Colonic mucosa (tissue), 4 donors: Measurements from ENCODE around the gene FAM209B. TPM values are rescaled to one million over a fixed set of nuclear protein-coding genes. Genes with fewer than 3 reads are reported as not detected.
"Not testable (repeated sequence)": the region's sequence is repeated elsewhere in the genome, so short reads cannot be mapped to it uniquely, and the experiment has no call there.

Source experiments
- DNase-seq: peaks from one replicate; pipeline ENCODE4 v3.0.0-alpha.2; 2020
- H3K27ac ChIP-seq: fragments of 200-600 bp; one replicate; pipeline ENCODE4 v1.8.0; 2021
- H3K27me3 ChIP-seq: fragments of 200-600 bp; one replicate; pipeline ENCODE4 v1.8.0; 2021
- H3K36me3 ChIP-seq: fragments of 200-600 bp; one replicate; pipeline ENCODE4 v1.8.0; 2021
- H3K4me1 ChIP-seq: fragments of 200-600 bp; one replicate; pipeline ENCODE4 v1.8.0; 2021; ENCODE audit warnings: mild to moderate bottlenecking
- H3K4me3 ChIP-seq: fragments of 200-600 bp; one replicate; pipeline ENCODE4 v1.8.0; 2021
- H3K9ac ChIP-seq, 2 donors: one replicate each; pipeline ENCODE4 v1.7.0; 2013; ENCODE audit warnings: control low read depth in 2 of 2, low read depth in 2 of 2, low read length in 2 of 2
- H3K9me3 ChIP-seq: fragments of 200-600 bp; one replicate; pipeline ENCODE4 v1.8.0; 2021
- CTCF ChIP-seq: fragments of 200-600 bp; IDR thresholded peaks from one replicate; pipeline ENCODE4 v1.8.0; 2022; ENCODE audit warnings: antibody characterized with exemption, mild to moderate bottlenecking
- intact Hi-C: fragments of 100-400 bp; cut with DNase I; formaldehyde crosslinking; loops from one replicate; pipeline ENCODE4 v1.14.1; 2022
- total RNA-seq, 2 donors: library from RNA; stranded (reverse); fragmentation: NEBNext Ultra II Directional in 1 of 2; extraction: Animal tissue kit (Norgen Biotek cat#: 25700) in 1 of 2; gene quantifications; one replicate each; pipeline ENCODE4 v1.2.1, GENCODE V29; 2021
- donor health status: healthy.
- donor health status: DM: no; HTN: no; CAD: no.
- donor health status: DM: no; HTN: no; CAD: no.

FAM209B gene
- total RNA-seq, 2 donors from 2014 or later: 0.37 TPM; not detected in 1

GRCh38 chr20:56558968-56559367 lies 25.9 kb downstream of the FAM209B start:
- no peak overlapping the region for H3K27ac ChIP-seq
- no peak for TF ChIP-seq CTCF
- no peak overlapping the region for H3K4me3 ChIP-seq
- no peaks in the 10 kb centered on the region for H3K4me1 ChIP-seq
- DNase-seq: no peak
- H3K9me3 ChIP-seq: no peaks in the 10 kb centered on the region
- intact Hi-C loops: loop anchor here (10.0 kb wide), 2 partner anchors 506 to 786 kb away; no protein-coding TSS in a partner anchor
- H3K27me3 ChIP-seq: no peaks in the 10 kb centered on the region
- no peak overlapping the region for H3K9ac ChIP-seq
- H3K36me3 ChIP-seq: no peaks in the 10 kb centered on the region

GRCh38 chr20:56564526-56564925 lies 31.5 kb downstream of the FAM209B start:
- DNase-seq: not testable (repeated sequence)

GRCh38 chr20:56565511-56565910 lies 32.5 kb downstream of the FAM209B start:
- H3K4me1 ChIP-seq: no peaks in the 10 kb centered on the region
- H3K4me3 ChIP-seq: no peak overlapping the region
- H3K9ac ChIP-seq: no peak overlapping the region
- no peak for TF ChIP-seq CTCF
- intact Hi-C loops: no loop called here
- DNase-seq: no peak
- H3K27me3 ChIP-seq: no peaks in the 10 kb centered on the region
- H3K36me3 ChIP-seq: no peaks in the 10 kb centered on the region
- H3K9me3 ChIP-seq: no peaks in the 10 kb centered on the region
- no peak overlapping the region for H3K27ac ChIP-seq

More at GRCh38 chr20:56564526-56564925, 31.5 kb downstream of the FAM209B start:
- H3K27ac ChIP-seq, H3K27me3 ChIP-seq, H3K4me1 ChIP-seq, H3K9me3 ChIP-seq, intact Hi-C loops, H3K36me3 ChIP-seq, H3K4me3 ChIP-seq, H3K9ac ChIP-seq: not testable (repeated sequence)

- intact Hi-C loops: no loop called here
- H3K4me1 ChIP-seq: no peaks in the 10 kb centered on the region
- TF ChIP-seq CTCF: no peak
- no peak for DNase-seq
- H3K9ac ChIP-seq: no peak overlapping the region
- H3K27ac ChIP-seq: no peak overlapping the region
- H3K36me3 ChIP-seq: no peaks in the 10 kb centered on the region
- no peaks in the 10 kb centered on the region for H3K27me3 ChIP-seq
- no peaks in the 10 kb centered on the region for H3K9me3 ChIP-seq
- H3K4me3 ChIP-seq: no peak overlapping the region
These were observed 33.6 kb downstream of the FAM209B start for GRCh38 chr20:56566621-56567020.

- no peaks in the 10 kb centered on the region for H3K27me3 ChIP-seq
- H3K9me3 ChIP-seq: no peaks in the 10 kb centered on the region
- no peak for DNase-seq
- H3K9ac ChIP-seq: no peak overlapping the region
- H3K36me3 ChIP-seq: no peaks in the 10 kb centered on the region
- TF ChIP-seq CTCF: no peak
- no peak overlapping the region for H3K27ac ChIP-seq
- H3K4me3 ChIP-seq: no peak overlapping the region
- intact Hi-C loops: no loop called here
- H3K4me1 ChIP-seq: no peaks in the 10 kb centered on the region
These were observed 37.8 kb downstream of the FAM209B start for GRCh38 chr20:56570832-56571231.

GRCh38 chr20:56572172-56572571 lies 39.1 kb downstream of the FAM209B start:
- no peak for DNase-seq
- H3K4me3 ChIP-seq: no peak overlapping the region
- no peaks in the 10 kb centered on the region for H3K4me1 ChIP-seq
- TF ChIP-seq CTCF: no peak
- H3K36me3 ChIP-seq: no peaks in the 10 kb centered on the region
- no peak overlapping the region for H3K27ac ChIP-seq
- no peaks in the 10 kb centered on the region for H3K27me3 ChIP-seq
- H3K9ac ChIP-seq: no peak overlapping the region
- no peaks in the 10 kb centered on the region for H3K9me3 ChIP-seq
- intact Hi-C loops: no loop called here
